HFF-Myc (cell line): ENCODE measurements around the gene DLX3.
A peak's percentile ranks its signal among the peaks of the same experiment; 100 is the strongest.

ENCODE experiments used
- DNase-seq: peaks from one replicate; pipeline ENCODE4 v3.0.0-alpha.2; 2011; ENCODE audit warnings: low read depth; ENCODE audit errors: extremely low read depth
- H3K4me3 ChIP-seq: replicated peaks from 2 replicates; pipeline ENCODE4 v1.5.1; 2011; ENCODE audit warnings: low read depth, mild to moderate bottlenecking, control low read depth, low read length
- CTCF ChIP-seq: IDR thresholded peaks from 2 replicates; pipeline ENCODE4 v1.5.1; 2012; ENCODE audit warnings: mild to moderate bottlenecking, low read depth, low read length, control low read depth; ENCODE audit errors: missing control alignments

DLX3 gene

GRCh38 chr17:49970498-49970897, 24.5 kb downstream of the DLX3 start:
- TF ChIP-seq CTCF = no peak
- H3K4me3 ChIP-seq = no peak overlapping the region
- no peak for DNase-seq

- no peak for DNase-seq
- no peak overlapping the region for H3K4me3 ChIP-seq
- TF ChIP-seq CTCF = no peak
Observed at GRCh38 chr17:49969795-49970389, 25.1 kb downstream of the DLX3 start.

GRCh38 chr17:49969134-49969759, 25.8 kb downstream of the DLX3 start, which contains the start of gene DLX4:
Gene DLX4 (plus strand): TSS chr17:49969190. CDS start chr17:49969469, 279 bp downstream.
- H3K4me3 ChIP-seq = peak within 1 kb of the TSS; percentile 35
- TF ChIP-seq CTCF = no peak
- DNase-seq = no peak

- TF ChIP-seq CTCF = no peak
- peak; percentile 22 for DNase-seq
- peak overlapping the region; percentile 35 for H3K4me3 ChIP-seq
Observed at GRCh38 chr17:49968405-49969133, 26.5 kb downstream of the DLX3 start.

GRCh38 chr17:49967621-49968404, 27.2 kb downstream of the DLX3 start:
- no peak for TF ChIP-seq CTCF
- DNase-seq = no peak
- H3K4me3 ChIP-seq = peak overlapping the region; percentile 35

- H3K4me3 ChIP-seq = no peak overlapping the region
- DNase-seq = no peak
- no peak for TF ChIP-seq CTCF
Observed at GRCh38 chr17:49967205-49967604, 27.8 kb downstream of the DLX3 start.
